IPS-20b (cell line): ENCODE measurements around the gene ZMYND10.

Experiments used
- H3K27ac ChIP-seq: one replicate; pipeline ENCODE4 v1.5.1; 2013; ENCODE audit warnings: low read length
- H3K27me3 ChIP-seq: 2 replicates; pipeline ENCODE4 v1.6.1; 2013; ENCODE audit warnings: mild to moderate bottlenecking, low read length, inconsistent platforms; ENCODE audit not compliant: insufficient read depth
- H3K36me3 ChIP-seq: 2 replicates; pipeline ENCODE4 v1.6.1; 2013; ENCODE audit warnings: low read depth, mild to moderate bottlenecking, inconsistent platforms, low read length, moderate library complexity; ENCODE audit not compliant: insufficient read depth
- H3K4me1 ChIP-seq: 2 replicates; pipeline ENCODE4 v1.6.1; 2013; ENCODE audit warnings: mild to moderate bottlenecking, control low read depth, inconsistent platforms, low read length, moderate library complexity; ENCODE audit not compliant: insufficient read depth
- H3K4me3 ChIP-seq: 2 replicates; pipeline ENCODE4 v1.5.1; 2013; ENCODE audit warnings: mild to moderate bottlenecking, low read length, inconsistent platforms
- H3K9ac ChIP-seq: 2 replicates; pipeline ENCODE4 v1.6.1; 2013; ENCODE audit warnings: low read depth, mild to moderate bottlenecking, inconsistent platforms, low read length, moderate library complexity
- H3K9me3 ChIP-seq: 2 replicates; pipeline ENCODE4 v1.6.1; 2013; ENCODE audit warnings: mild to moderate bottlenecking, low read depth, low read length, inconsistent platforms; ENCODE audit not compliant: insufficient read depth

Gene ZMYND10

DNA sequence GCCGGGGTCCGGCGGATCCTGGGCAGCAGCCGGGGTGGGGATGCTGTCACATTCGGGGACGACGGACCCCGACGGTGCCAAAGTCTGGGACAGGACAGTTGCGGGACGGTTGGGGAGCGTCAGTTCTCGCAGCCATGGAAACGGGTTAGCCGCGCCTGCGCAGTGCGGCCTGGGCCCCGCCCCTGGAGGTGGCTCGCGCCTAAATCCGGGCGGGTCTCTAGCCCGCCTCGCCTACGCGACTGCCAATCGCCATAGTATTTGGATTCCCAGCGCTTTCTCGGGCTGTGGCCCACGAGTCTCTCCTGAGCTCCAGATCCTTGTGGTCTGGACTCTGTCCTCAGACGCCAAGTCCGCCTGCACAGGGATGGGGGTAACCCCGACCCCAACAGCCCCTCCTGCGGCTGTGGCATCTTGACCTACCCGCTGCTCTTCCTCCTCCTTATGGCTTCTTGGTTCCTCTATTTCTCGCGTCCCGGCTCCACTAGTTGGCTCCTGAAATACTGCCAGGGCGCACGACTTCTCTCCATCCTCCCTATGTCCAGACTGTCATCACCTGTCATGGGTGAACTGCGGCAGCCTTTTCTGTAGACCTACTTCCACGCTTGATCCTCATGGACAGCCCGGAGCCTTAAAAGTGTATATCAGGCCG, at the start of gene ZMYND10:
ZMYND10 (minus strand) TSS at position 147 of the 649 bp plus-strand sequence. CDS start 153 bp downstream, outside the sequence.
- Histone ChIP-seq H3K9ac (peak within 1 kb of the TSS; percentile 33; the same call in 1 of the 2 replicates), H3K4me3 (peak within 1 kb of the TSS; percentile 63), H3K36me3 (peaks cover 7% of the 10 kb centered on the region), H3K27me3 (peaks cover 59% of the 10 kb centered on the region), H3K9me3 (no peaks in the 10 kb centered on the region), H3K27ac (no peak within 1 kb of the TSS), H3K4me1 (no peaks in the 10 kb centered on the region)

DNA sequence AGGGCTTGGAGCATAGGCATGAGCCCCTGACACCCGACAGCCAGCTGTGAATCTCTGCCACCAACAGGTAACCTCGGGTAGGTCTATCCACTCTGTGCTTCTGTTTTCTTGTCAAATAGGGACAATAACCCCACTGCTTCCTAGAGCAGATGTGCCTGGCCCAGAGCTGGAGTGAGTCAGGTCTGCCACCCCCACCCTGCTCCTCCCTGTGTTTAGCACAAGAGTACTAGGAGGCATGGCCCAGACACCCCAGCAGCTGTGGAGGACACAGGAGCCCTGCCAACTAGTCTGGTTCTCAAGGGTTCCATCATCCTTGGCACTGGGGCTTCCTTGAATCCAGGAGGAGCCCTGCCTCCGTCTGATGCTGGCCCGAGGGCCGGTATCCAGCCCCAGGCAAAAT, 47.5 kb upstream of the ZMYND10 start:
- H3K9ac ChIP-seq = no peak overlapping the region
- no peak overlapping the region for H3K27ac ChIP-seq
- H3K4me3 ChIP-seq = no peak overlapping the region
- no peaks in the 10 kb centered on the region for H3K27me3 ChIP-seq
- no peaks in the 10 kb centered on the region for H3K4me1 ChIP-seq
- no peaks in the 10 kb centered on the region for H3K36me3 ChIP-seq
- H3K9me3 ChIP-seq = no peaks in the 10 kb centered on the region

DNA sequence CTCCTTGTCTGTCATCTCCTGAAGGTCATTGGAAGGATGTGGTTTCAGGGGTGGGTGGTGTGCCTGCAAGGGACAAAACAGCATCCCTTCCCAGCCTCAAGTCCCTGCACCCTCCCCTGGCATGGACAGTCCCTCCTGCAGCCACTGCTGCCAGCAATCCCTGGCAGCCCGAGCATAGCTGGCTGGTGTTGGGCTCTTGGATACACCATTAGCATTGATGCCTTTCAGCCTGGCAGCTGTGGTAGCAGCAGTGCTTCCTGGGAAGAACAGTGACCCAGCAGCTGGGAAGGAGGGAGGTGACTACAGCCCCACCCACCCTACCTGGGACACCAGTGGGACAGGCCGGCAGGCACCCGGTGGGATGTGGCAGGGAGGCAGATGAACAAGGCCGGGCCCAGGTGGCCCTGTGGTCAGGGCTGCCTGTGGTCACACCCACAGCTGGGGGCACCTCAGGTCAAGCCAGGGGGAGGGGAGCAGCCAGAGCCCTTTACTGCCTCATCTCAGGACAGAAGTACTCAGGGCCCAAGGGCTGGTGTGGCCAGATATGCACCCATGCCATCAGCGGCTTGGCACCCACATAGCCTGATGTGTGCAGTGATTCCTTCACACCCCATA, 46.7 kb upstream of the ZMYND10 start:
- H3K27me3 ChIP-seq = no peaks in the 10 kb centered on the region
- H3K9ac ChIP-seq = no peak overlapping the region
- H3K4me1 ChIP-seq = no peaks in the 10 kb centered on the region
- H3K9me3 ChIP-seq = no peaks in the 10 kb centered on the region
- no peak overlapping the region for H3K27ac ChIP-seq
- H3K4me3 ChIP-seq = no peak overlapping the region
- no peaks in the 10 kb centered on the region for H3K36me3 ChIP-seq

DNA sequence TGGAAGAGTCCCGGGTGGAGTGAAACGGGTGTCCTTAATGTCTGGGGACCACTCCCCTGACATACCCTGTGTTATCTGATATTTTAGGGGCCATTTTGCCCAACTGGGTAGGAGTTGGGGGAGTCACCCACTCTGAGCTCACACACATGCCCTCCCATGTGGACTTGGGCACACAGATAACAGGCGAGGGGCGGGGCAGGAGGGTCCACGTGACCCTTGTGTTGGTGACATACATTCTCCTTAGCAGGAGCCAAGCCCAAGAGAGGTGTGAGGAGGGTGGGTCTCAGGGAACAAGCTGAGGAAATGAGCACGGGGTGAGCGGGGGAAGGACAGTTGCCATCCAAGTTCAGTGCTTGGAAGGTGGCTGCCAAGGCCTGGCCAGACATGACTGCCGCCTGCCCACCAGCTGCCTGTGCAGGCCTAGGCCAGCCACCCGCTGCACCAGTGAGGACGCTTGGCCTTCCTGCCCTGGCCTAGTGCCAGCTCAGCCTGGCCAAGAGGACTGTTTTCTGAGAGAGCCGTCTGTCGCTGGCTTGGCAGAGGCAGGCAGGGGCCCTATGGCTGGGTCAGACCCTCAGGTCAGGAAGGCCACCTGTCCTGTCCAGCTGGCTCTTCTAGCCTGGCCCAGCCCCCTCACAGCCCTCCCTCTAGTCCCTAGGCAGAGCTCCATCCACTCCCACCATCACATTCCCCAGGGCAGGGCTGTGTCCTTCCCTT, 45.1 kb upstream of the ZMYND10 start:
- Histone ChIP-seq H3K4me3 (no peak overlapping the region), H3K9me3 (no peaks in the 10 kb centered on the region), H3K4me1 (no peaks in the 10 kb centered on the region), H3K27me3 (no peaks in the 10 kb centered on the region), H3K9ac (no peak overlapping the region), H3K27ac (no peak overlapping the region), H3K36me3 (no peaks in the 10 kb centered on the region)

DNA sequence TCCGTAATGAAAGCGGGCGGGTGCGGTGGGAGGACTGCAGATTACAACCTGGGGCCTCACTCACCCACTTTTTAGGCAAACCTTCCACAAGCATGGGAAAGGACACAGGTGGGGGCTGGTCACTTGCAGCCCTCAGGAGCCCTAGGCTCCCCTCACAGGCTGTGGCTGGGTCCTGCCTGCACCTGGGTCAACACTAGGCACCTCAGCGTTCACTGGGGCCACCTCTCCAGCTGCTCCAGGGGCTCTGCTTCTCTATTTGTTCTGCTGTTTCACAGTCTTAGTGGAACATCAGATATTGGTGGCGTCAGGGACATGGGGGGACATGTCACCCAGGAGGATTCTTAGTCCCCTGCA, 43.9 kb upstream of the ZMYND10 start:
- H3K9ac ChIP-seq = no peak overlapping the region
- H3K4me1 ChIP-seq = no peaks in the 10 kb centered on the region
- no peaks in the 10 kb centered on the region for H3K36me3 ChIP-seq
- H3K9me3 ChIP-seq = no peaks in the 10 kb centered on the region
- H3K4me3 ChIP-seq = no peak overlapping the region
- H3K27me3 ChIP-seq = no peaks in the 10 kb centered on the region
- H3K27ac ChIP-seq = no peak overlapping the region

DNA sequence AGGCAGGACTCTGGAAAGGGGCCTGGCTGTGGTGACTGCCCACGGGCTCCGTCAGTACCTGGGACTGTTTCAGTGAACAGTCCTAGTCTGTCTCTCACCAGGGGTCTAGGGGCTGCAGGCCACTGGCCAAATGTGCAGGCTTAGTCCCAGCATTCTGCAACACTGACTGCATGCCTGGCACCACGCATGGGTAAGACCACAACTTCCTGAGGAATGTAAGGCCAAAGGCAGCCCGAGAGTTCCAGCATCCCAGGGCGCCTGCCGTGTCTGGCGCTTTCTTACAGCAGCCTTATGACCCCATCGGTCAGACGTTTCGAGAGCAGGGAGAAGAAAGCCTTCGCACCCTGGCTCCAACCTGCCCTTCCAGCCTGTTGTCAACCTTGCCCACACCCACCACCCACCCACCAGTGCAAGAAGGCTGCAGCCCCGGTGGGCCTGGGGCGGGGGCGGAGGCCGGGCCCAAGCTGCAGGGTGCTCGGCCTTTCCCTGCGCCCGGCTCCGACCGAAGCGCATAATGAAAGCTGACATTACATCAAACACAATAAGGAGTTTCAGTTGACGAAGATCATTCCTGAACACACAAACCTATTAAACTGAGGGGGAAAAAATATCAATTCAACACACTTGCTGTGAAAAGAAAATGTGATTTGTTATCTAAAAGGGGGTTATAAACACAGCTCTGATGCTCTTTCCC, 43.3 kb upstream of the ZMYND10 start:
- H3K27ac ChIP-seq = no peak overlapping the region
- H3K27me3 ChIP-seq = no peaks in the 10 kb centered on the region
- no peak overlapping the region for H3K4me3 ChIP-seq
- H3K9me3 ChIP-seq = no peaks in the 10 kb centered on the region
- H3K4me1 ChIP-seq = no peaks in the 10 kb centered on the region
- no peak overlapping the region for H3K9ac ChIP-seq
- H3K36me3 ChIP-seq = no peaks in the 10 kb centered on the region

DNA sequence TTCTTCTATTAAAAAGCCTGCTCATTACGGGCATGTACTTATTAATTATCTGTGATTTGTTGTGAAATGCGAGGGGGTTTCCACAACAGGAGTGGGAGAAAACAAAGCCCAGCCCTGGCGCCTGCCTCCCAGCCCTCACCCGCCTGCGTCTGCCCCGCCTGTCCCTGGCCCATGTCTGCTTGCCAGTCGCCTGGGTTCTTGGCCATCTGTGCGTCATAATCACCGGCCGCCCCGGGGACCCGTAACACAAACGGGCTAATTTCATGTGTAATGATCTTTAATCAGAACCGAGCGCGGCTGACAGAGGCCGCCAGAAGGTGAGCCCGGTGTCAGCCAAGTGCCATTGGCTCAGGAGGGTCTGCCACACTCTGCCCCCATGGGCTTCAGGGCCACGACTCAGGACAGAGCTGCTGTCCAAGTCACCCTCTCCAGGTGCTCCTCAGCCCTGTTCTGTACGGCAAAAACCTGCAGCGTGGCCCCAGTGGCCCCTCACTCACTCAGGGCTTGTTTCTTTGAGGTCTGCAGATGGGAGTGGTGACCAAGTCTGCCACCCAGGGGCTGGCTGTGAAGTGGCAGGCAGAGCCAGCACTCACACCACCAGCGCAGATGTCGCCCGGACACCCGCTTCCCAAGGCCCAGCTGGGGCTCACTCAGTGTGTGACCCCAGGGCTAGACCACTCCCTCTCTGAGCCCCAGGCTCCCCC, 42.6 kb upstream of the ZMYND10 start:
- Histone ChIP-seq H3K4me1 (no peaks in the 10 kb centered on the region), H3K36me3 (no peaks in the 10 kb centered on the region), H3K27me3 (no peaks in the 10 kb centered on the region), H3K9me3 (no peaks in the 10 kb centered on the region), H3K4me3 (no peak overlapping the region), H3K27ac (no peak overlapping the region), H3K9ac (no peak overlapping the region)

DNA sequence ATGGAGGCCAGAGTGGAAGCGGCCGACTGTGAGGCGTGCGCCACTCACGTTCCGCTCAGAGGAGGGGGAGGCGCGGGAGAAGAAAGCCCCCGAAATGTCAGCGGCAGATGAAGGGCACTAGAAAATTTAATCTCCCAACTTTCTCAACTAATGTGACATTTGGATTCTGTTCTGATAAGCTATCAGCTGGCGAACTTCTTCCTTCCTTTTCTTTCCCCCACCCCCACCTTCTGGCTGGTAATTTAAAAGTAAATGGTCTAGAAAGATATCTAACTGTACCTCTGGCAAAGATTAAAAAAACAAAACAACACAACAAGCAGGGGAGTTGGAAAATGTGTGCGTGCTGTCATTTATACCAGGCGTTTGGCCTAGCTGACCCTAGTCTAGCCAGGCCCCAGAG, 40.2 kb upstream of the ZMYND10 start:
- H3K27me3 ChIP-seq = no peaks in the 10 kb centered on the region
- H3K4me1 ChIP-seq = no peaks in the 10 kb centered on the region
- no peak overlapping the region for H3K9ac ChIP-seq
- no peaks in the 10 kb centered on the region for H3K36me3 ChIP-seq
- H3K4me3 ChIP-seq = no peak overlapping the region
- no peaks in the 10 kb centered on the region for H3K9me3 ChIP-seq
- H3K27ac ChIP-seq = no peak overlapping the region

DNA sequence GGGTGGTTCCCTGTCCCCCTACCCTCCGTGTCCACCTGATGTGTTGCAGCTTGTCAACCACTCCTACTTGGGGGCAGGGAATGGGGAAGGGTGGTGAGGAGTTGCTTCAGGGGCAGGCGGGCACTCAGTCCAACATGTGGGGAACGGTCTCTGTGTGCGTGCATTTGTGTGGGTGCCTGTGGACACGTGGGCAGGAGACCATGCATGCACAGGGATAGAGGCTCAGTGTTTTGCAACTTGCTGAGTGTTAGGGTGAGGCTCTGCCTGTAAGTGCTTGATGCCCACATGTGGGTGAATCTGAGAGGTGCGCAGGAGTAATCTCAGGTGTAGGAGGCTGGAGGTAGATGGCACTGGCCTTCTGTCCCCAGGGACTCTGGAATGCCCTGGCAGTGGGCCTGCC, 38.2 kb upstream of the ZMYND10 start:
- Histone ChIP-seq H3K4me3 (no peak overlapping the region), H3K4me1 (no peaks in the 10 kb centered on the region), H3K9ac (no peak overlapping the region), H3K9me3 (no peaks in the 10 kb centered on the region), H3K27me3 (no peaks in the 10 kb centered on the region), H3K27ac (no peak overlapping the region), H3K36me3 (no peaks in the 10 kb centered on the region)

DNA sequence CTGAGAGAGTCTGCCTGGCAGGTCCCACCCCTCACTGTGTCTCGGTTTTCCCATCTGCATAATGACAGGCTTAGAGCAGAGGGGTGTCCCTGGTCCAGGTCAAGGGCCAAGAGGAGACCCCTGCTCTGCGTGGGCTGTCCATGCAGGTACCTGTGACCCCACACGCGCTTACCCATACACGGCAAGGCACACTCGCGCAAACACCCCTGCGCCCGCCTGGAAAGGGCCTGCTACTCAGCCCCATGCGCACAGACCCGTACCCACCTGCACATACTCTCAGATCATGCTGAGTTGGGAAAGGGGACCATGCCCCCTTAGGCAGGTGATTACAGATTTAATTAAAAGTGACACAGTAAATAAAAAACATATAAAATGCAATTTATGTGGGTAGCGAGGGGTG, 37.2 kb upstream of the ZMYND10 start:
- H3K27me3 ChIP-seq = no peaks in the 10 kb centered on the region
- H3K9ac ChIP-seq = no peak overlapping the region
- H3K27ac ChIP-seq = no peak overlapping the region
- H3K4me1 ChIP-seq = no peaks in the 10 kb centered on the region
- no peak overlapping the region for H3K4me3 ChIP-seq
- H3K36me3 ChIP-seq = no peaks in the 10 kb centered on the region
- no peaks in the 10 kb centered on the region for H3K9me3 ChIP-seq

DNA sequence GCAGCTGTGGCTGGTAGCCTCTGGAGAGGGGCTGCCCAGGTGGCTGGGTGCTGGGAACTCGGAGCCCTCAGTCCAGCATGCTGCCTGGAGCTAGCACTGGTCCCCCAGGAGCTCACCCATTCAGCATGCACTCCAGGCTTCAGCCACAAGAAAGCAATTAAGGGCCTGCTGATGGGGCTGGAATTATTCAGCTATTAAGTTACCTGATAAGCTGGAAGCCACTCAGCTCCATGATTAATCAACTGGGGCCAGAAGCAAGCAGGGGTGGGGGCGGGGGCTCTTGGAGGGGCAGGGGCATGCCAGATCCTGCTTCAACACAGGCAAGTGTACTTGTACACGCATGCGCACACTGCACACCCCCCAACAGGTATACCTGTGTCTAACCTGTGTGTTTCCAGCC, 35.9 kb upstream of the ZMYND10 start:
- Histone ChIP-seq H3K27ac (no peak overlapping the region), H3K4me1 (no peaks in the 10 kb centered on the region), H3K27me3 (no peaks in the 10 kb centered on the region), H3K36me3 (no peaks in the 10 kb centered on the region), H3K4me3 (no peak overlapping the region), H3K9ac (no peak overlapping the region), H3K9me3 (no peaks in the 10 kb centered on the region)
